Right lobe of liver (tissue), 4 donors: ENCODE measurements around the gene TMED8.

Source experiments
- POLR2A ChIP-seq: fragments of 450-650 bp; IDR thresholded peaks from one replicate; pipeline ENCODE4 v1.6.1; 2017; ENCODE audit warnings: antibody characterized with exemption, mild to moderate bottlenecking
- TF ChIP-seq, protein P1 (sequence below), 4 donors: fragments of 200-600 bp in 3 of 4; fragments of 450-650 bp in 1 of 4; IDR thresholded peaks; one replicate each; pipeline versions ENCODE4 v1.5.1 to v1.8.0; 2016 to 2022; ENCODE audit warnings: antibody characterized with exemption in 4 of 4, mild to moderate bottlenecking in 2 of 4
- donor health status: DM: no; HTN: no; CAD: no.
- donor health status: DM: no; HTN: no; CAD: no.
- donor health status: DM: no; HTN: yes; CAD: no.

GRCh38 chr14:77423423-77423822 lies 46.5 kb upstream of the TMED8 start, which contains the start of gene NOXRED1:
- TF ChIP-seq, protein P1, sequence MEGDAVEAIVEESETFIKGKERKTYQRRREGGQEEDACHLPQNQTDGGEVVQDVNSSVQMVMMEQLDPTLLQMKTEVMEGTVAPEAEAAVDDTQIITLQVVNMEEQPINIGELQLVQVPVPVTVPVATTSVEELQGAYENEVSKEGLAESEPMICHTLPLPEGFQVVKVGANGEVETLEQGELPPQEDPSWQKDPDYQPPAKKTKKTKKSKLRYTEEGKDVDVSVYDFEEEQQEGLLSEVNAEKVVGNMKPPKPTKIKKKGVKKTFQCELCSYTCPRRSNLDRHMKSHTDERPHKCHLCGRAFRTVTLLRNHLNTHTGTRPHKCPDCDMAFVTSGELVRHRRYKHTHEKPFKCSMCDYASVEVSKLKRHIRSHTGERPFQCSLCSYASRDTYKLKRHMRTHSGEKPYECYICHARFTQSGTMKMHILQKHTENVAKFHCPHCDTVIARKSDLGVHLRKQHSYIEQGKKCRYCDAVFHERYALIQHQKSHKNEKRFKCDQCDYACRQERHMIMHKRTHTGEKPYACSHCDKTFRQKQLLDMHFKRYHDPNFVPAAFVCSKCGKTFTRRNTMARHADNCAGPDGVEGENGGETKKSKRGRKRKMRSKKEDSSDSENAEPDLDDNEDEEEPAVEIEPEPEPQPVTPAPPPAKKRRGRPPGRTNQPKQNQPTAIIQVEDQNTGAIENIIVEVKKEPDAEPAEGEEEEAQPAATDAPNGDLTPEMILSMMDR (IDR thresholded peaks at IDR 0.05) = no peak
- TF ChIP-seq POLR2A = no peak
